Left renal cortex interstitium (tissue), 4 donors: Measurements from ENCODE around the gene GLRA1. TPM values are rescaled to one million over a fixed set of nuclear protein-coding genes. Genes with fewer than 3 reads are reported as not detected.

Source experiments
- DNase-seq, 4 donors: peaks; one replicate each; pipeline ENCODE4 v3.0.0-alpha.2; 2013; ENCODE audit warnings: low read depth in 4 of 4, low spot score in 2 of 4, missing footprints in 1 of 4
- polyA plus RNA-seq, 4 donors: library from polyadenylated mRNA; unstranded; fragments of 120-200 nt; gene quantifications; one replicate each; pipeline ENCODE4 v1.2.1, GENCODE V29; 2013; ENCODE audit not compliant: insufficient read length in 4 of 4

GLRA1 gene
- under 1 TPM in 2 of 4 donors, not detected in 2; 0.08 to 0.24 TPM for polyA plus RNA-seq

DNA sequence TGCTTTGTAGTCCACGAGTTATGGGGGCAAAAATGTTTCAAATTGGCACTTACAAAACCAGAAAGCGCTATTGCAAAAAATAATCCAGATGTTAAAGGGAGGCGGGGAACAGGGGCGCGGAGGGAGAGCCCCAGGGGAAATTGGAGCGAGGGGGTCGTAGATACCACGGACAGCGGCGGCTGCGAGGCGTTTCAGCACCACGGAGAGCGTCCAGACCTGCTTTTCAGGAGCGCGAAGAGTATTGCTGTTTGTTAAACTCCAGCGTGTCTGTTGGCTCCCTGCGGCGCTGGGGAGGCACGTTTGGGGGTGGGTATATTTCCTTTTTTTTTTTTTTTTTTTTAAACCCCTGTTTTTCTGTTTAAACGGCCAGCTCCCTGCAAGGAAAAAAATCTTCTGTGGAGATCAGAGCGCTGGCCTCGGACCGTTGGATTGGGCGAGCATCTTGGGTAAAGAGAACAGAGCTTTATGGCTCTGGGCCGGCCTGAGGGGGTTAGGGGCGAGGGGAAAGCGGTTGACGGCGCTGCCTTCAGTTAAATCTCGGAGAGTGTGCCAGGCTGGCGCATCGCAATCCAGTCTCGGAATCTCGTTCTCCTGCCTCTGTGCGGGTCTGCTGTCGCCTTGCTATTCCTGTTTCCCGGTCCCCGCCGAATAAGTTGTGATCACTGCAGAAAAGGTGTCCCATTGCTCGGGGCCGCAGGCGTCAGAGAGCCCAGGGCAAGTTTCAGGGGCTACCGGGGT, at the start of gene GLRA1:
Gene GLRA1 (minus strand): TSS at position 288 of the 738 bp plus-strand sequence. CDS start 302 bp downstream, outside the sequence.
- peak in 3 of 4 donors; percentile 42 to 72 (median 50) for DNase-seq

DNA sequence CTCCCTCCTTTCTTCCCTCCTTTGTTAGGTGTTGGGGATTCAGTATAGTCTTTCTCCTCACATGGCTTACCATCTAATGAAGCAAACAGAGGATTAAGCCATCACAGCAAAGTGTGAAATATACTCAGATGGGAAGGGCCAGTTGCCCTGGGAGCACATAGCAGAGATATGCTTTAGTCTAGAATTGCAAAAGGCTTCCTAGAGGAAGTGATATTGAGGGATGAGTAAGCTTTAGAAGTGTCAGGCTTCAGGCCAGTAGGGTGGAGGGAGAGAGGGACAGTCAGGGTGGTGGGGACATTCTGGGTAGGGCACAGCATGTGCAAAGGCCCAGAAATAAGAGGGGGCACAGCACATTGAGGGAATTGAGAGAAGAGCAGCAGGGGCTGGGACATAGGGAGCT, 46.2 kb upstream of the GLRA1 start:
- DNase-seq = no peak

DNA sequence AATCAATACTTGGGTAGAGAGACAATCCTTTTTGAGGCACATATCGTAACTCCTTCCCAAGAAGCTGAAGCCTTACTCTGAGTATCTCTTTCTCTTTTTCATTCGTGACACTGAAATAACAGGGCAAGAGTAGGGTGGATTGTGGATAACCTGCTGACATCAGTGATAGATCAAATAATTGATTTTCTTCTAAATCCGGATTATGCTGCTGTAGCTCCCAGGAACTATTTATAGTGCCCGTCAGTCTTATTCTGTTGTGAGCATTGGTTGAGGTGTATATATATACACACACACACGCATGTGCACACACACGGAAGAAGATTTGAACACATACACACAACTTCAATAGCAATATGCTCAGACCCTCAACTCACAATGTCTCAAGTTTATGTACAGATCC, 43.2 kb upstream of the GLRA1 start:
- no peak for DNase-seq

DNA sequence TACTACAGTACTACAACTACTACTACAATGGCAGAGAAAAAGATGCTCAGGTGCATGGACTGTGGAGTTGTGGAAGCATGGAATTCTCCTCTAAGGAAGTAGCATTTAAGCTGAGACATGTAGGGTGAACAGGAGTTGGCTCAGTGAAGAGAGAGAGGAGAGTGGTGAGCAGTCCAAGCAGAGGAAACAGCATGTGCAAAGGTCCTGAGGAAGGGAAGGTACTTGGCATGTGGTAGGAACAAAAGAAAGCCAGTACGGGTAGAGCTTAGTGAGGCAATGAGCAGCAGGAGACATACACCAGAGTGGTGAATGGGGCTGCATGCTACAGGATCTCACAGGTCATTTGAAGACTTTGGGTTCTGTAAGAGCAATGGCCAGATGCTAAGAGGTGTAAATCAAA, 41.4 kb upstream of the GLRA1 start:
- no peak for DNase-seq

DNA sequence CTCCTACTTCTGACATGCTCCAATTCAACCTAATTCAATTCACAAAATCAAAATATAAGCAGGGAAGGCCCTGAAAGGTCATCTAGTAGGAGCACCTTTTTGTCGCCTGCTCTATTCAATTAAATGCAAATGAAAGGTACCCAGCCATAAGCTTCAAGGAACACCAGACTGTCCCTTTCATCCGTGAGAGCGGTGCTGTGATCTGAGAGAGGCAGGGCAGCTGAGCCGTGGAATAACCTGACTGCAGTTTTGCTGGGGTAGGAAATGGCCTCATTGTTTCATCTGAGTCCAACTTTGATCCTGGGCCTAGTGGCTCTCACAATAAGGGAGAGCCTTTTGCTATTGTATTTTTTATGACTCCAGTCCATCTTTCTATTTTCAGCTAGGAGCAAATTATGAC, 39.8 kb upstream of the GLRA1 start:
- DNase-seq = no peak

DNA sequence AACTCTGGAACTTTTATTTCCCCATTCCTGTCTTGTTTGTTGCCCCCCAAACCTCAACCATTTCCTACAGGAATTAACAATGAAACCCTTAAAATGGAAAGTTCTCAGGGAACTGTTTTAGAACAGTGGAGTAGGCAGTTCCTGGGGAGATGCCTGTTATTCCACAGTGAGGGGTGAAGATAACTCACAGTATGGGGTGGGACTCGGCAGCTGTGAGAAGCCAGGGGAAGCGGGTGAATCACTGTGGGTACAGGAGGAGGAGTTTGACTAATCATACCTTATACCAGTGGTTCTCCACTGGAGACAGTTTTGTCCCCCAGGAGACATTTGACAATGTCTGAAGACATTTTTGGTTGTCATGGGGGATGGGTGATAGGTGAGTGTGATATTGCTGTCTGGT, 36.9 kb upstream of the GLRA1 start:
- no peak for DNase-seq

DNA sequence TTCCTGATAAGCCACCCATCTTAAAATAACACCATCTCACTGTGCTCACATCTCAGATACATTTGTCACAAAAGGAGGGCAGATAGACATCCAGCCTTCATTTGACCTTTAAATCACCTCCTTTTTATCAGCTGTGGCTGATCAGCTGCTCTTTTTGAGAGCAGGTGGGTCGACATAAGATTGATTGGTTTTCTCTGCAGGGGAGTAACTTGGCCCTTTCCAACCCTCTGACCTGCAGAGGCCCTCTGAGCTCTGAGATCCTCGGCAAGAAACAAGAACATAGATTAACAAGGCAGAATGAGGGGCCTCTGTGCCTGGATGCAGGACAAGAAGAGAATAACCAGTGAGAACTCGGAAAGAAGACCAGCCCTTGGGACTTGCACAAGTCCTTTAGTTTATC, 33.5 kb upstream of the GLRA1 start:
- no peak for DNase-seq

DNA sequence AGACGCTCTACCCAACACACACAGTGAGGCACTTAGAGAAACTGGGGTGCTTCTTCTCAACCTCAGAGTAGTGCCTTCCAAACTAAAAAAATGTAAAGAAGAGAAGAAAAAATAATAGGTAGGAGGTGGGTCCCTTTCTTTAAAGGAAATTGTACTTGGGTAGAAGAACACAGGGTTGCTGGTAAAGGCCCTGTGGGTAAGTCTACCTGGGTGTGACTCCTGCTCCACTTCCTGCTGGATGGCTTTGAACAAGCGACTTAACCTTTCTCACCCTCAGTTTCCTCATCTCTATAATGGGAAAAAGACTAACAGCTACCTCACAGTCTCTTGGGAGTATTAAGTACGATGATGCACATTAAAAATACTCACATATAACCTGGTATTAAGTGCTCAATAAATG, 32.1 kb upstream of the GLRA1 start:
- no peak for DNase-seq

DNA sequence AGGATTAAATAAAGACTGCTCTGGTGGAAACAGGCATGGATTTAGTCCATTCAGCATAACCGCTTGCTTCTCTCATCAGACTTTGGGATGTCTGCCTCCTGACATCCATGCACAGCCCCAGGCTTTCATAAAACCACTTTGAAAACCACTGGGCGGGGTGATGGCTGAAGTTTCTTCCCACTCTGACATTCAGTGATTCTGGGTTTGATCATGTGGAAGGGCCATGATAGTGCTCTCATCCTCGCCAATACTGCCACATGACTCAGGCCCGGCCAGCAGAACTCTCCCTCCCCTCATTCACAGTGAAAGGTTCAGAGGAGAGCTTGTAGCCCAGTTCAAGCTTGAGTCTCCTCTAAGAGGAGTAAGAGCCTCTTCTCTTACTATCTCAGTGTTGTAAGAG, 29.6 kb upstream of the GLRA1 start:
- DNase-seq = no peak

DNA sequence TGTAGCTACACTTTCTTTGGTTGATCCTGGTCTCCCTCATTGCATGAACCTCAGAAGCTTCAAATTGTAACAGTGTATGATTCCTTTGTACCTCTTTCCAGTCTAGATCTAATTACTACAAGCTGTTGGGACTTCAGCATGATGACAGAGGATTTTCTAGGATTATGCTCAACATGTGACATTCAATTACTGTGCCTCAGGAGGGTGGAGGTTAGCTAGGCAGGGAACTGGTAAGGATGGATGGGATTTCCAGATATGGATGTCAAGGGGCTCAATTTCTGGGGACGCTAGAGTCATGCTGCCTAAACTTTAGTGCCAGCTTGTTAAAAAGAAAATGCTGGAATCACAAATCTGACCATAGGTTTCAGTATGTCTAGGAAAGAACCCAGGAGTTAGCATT, 29.2 kb upstream of the GLRA1 start:
- DNase-seq = no peak

DNA sequence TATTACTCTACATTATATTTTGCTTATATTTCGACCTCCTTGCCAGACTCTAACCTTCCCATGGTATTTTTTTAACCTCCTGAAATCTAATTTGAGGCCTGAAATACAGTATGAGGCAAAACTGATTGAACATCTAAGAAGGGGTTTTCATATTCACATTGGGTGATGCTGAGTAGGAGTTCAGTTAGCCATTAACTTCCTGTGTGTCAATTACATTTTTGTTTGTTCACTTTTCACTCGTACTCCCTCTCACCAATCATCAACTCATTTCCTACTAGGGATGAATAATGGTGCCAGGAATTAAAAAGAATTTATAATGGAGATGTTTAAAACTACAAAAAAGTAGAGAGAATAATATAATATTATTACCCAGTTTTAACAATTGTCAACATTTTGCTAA, 27.6 kb upstream of the GLRA1 start:
- no peak for DNase-seq

DNA sequence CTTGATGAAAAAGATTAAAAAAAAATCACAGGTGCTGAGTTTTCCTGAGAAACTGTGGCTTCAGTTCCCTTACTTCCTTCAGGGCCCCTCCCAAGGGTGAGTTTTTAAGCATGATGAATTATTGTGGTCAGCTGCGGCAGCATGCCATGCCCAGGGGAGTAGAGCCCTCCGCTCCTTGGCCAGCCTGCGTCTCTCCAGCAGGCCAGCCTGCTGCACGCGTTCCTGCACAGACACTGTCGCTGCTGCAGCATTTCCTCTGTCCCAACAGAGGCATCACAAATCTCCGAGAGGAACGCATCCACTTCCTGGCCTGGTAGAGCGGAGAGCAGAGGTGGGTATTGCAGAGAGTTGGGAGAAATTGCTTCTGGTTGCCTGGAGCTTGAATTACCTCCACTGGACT, 26.1 kb upstream of the GLRA1 start:
- DNase-seq = no peak

DNA sequence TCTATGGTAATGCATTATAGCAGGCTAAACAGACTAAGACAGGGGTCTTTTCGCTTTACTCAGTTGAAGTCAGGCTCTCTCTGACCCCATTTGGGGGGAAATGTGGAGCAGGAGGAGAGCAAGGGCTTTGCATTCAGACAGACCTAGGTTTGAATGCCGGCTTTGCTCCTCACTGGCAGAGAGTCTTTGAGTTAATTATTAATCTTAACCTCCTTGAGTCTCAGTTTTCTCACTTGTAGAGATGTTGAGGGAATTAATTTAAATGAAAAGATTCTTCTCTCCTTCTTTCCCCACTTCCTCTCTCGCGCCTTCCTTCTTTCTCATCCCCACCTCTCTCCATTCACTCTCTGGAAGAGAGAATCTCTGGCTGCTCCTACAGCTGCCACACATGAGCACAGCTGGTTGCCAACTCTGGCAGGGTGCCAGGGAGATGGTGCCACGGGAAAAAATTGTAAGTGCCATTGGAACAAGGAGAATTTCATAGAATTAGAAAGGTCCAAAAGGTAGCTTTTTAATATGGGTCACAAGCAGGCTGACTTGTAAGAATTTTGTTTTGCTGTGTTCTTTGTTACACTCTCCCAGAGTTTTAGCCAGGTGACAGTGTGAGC, 25.2 kb upstream of the GLRA1 start:
- no peak for DNase-seq

DNA sequence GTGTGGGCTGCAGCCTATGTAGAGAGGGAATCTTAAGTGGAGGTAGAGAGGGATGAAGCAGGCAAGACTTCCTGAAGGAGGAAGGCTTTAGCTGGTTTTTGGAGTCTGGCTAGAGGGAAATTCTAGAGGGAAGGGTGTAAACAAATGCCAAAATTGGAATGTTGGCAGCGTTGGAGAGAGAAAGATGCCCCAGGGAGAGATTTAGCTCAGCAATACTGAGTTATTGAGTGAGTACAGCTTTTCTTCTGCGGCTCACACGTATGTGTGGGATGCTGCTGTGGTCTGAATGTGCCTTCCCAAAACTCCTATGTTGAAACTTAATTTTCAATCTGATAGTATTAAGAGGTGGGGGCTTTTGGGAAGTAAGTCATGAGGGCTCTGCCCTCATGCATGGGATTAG, 24.5 kb upstream of the GLRA1 start:
- no peak for DNase-seq

DNA sequence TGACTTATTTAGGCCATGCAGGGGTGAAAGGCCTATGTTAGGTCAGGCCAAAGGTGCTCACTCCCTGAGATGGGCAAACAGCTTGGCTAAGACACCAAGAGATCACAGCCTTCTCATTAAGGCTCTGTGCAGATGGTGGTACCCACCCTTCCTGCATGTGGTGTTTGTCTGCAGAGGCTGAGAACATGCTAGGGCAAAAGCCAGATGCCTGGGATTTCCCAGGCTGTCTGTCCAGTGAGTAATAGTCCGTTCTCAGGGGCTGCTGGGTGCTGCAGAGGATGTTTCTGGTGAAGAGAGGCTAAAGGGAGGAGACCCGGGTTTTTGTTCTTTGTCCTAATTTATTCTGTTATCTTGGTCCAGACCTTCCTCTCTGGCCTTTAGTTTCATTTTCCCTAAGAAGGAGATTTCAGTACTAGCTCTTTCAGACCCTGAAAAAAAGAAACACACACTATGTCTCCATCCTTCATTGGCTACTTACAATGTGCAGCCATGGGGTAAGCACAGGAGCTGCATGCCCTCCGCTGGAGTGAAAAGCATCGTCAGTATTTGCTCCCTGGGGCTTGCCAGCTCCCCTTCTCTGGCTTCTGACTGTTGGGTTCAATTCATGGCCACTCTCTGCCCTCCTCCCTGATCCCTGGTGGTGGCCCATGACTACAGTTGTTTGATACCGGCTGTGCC, 23.4 kb upstream of the GLRA1 start:
- no peak for DNase-seq

DNA sequence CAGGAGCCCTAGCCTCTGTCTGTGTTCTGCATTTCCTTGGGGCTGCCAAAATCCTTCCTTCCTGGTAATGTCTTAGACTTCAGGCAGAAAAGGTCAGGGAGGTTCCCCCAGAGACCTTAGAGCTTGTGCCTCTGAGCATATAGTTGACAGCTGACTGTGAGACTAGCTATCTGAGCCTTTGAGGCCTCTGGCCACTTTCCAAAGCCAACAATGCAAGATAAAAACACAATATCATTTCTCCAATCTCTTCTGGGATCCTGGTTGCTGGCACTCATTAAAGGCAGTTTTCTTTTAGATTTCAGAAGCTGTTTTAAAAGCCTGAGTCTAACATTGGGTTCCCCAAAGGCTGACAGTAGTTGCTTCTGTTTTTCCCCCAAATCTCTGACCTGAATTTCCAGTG, 13.2 kb upstream of the GLRA1 start:
- no peak for DNase-seq

DNA sequence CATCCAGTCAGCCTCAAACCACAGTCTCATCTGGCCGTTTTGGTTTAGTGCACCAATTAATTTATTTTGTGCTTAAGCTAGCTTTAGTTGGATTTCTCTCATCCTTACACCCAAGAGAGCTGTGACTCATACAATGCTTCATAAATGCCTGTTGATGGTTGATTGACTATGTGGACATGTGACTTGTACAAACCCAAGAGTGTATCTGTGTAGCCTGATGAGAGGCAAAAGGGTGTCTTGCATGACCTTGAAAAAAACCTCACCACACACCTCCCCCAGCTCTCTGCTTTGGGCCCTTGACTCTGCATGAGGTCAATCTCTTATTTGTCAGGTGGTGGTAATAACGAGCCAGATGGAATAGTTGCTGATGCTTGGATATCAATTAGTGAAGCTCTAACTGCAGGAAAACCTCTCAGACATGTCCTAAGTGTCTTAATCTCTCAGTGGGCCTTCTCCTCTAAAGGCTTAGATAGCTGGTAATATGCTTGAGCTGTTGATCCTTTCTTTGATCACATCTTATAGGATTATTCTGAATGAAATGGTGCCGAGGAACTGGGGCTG, 10.6 kb upstream of the GLRA1 start:
- no peak for DNase-seq

DNA sequence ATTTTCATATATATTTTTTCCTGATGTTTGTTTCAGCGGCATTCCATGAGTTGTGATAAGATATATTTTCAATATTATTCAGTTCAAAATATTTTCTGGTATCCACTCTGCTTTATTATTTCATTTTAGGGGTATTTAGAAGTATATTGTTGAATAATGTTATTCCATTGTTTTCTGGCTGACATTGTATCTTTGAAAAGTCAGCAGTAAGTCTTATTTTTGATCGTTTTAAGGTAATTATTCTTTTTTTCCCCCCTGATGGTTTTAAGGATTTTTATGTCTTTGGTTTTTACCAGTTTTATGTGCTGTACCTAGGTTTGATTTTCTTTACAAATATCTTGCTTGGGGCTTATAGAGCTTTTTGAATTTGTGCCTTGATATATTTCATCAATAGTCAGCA, 6.6 kb upstream of the GLRA1 start:
- no peak for DNase-seq

DNA sequence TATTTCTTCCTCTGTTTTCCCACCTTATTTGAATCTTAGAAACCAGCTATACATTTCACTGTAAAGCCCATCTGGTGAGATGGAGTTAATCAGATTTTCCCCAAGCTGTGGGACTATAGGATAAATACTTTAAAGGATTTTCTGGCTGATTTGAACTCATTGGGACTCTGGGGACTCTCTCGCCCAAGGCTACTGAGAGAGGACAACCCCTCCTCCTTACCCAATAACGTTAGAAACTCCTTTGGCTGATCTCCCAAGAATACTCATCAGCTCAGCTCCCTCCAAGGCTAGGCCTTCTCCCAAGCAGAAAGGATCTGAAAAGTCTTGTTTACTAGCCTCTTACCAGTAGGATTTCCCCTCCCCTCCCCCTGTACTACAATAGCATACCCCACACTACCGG, 1.5 kb upstream of the GLRA1 start:
- no peak for DNase-seq

DNA sequence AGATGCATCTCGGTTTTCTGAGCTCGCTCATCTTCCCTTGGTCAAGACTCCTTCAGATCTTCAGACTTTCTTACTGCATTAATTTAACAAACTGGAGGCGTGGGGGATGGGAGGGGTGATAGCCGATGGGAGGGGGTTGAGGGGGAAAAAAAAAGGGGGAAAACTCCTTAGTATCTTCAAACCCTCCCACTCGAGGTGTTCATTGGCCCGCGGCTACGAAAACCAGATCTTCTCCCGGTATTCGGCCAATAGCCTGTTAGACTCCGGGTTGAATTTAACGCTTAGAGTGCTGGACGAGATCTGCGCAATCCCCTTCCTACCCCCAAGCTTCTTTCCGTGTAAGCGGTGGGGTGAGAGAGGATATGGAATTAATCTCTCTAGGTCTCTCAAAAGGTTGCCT, 689 bp upstream of the GLRA1 start:
- no peak for DNase-seq

DNA sequence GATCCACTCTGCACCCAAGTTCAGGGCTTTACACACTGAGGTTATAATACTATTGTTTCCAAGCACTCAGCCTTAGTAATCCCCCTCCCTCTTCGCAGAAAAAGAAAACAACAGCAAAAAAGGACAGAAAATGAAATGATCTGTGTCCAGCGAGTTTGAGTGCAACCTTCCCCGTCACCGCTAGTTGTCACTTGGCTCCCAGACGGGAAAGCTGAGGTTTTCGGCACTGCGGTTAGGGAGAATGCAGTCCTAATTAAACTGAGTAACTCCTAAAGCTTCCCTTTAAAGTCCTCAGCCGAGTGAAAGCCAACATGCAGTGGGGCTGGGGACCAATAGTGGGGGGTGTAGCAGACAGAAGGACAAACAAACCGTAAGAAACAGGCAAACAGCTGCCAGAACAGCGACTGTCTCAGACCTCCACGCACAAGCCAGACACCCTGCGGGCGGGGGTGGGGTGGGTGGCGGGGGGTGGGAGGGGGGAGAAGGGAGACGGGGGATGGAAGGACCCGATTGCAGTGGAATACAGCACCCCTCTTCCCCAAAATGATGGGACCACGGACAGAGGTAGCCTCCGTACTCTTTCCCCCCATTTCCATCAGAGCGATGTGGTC, 680 bp downstream of the GLRA1 start:
- no peak for DNase-seq
